HG03457 (cell line): Measurements from ENCODE around the gene NRAP.

Experiments used
- ATAC-seq: cut with Tn5 transposase; IDR thresholded peaks from one replicate; pipeline ENCODE4 v1.9.1; 2021; ENCODE audit warnings: moderate number of reproducible peaks; ENCODE audit not compliant: unreplicated experiment

NRAP gene

DNA sequence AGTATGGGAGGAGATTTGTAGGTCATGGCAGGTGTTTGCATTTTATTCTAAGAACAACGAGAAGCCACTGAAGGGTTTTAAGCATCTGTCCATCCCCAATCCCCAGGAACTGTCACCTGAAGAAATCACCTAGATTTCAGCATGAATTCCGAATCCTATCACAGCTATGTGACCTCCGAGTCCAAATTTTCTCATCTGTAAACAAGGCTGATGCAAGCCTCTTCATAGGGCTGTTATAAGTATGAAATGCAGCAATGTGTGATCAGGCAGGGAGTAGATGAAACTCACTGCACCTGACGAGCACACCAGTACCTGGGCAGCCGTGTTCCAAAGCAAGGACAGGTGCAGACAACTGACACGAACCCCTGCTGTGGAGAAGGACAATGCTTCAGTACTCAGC, 97.0 kb downstream of the NRAP start:
- no peak for ATAC-seq

DNA sequence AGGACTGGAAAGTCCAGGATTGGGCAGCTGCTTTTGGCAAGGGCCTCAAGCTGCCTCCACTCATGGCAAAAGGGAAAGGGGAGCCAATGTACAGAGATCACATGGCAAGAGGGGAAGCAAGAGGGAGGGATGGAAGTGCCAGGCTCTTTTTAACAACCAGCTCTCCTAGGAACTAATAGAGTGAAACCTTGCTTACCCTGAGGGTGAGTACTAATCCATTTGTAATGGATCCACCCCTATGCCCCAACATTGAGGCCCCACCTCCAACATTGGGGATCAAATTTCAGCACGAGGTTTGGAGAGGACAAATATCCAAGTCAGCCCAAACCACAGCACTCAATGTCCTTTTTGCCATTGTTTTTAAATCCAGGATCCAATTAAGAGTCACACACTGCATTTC, 98.5 kb downstream of the NRAP start:
- no peak for ATAC-seq

- ATAC-seq: peak; percentile 95
Observed at GRCh38 chr10:113563306-113564088, 100.3 kb downstream of the NRAP start.

- ATAC-seq: no peak
Observed at GRCh38 chr10:113562704-113563103, 101.1 kb downstream of the NRAP start.

DNA sequence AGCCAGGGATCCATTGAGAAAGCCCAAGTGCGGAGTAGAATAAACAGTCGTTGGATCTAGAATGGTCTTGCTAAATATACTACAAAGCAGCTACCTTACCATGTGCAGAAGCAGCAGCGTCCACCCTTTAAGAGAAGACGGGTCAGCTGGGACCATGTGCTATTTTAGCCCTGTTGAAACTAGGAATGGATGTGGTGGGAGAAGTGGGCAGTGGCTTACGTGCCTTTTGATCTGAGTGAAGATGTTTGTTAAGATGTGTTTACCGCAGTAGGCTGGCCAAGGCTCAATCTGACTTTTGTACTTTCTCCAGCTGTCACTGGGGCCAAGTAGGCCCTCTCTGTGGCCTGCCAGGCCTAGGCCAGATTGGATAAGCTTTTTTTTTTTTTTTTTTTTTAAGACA, 101.8 kb downstream of the NRAP start:
- no peak for ATAC-seq

DNA sequence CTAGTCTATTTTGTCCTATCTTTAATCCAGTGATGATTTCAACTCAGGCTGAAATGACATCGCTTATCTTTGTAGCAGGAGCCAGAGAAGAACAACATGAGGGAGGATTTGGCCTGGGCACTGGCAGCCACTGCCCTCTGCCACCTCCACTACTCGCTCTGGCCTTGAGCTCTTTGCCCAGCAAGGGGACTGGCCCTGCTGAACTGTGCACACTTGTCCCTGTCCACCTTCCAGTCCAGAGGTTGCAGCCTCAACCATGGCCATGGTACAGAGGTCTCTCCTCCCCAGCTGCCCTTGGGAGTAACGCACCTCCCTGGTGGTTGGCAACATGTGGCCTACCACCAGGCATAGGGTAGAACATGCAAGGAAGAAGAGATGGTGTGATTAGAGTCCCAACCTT, 102.6 kb downstream of the NRAP start:
- ATAC-seq: no peak

GRCh38 chr10:113560071-113560470, 103.8 kb downstream of the NRAP start:
- no peak for ATAC-seq

GRCh38 chr10:113557903-113558321, 105.9 kb downstream of the NRAP start:
- ATAC-seq: no peak

DNA sequence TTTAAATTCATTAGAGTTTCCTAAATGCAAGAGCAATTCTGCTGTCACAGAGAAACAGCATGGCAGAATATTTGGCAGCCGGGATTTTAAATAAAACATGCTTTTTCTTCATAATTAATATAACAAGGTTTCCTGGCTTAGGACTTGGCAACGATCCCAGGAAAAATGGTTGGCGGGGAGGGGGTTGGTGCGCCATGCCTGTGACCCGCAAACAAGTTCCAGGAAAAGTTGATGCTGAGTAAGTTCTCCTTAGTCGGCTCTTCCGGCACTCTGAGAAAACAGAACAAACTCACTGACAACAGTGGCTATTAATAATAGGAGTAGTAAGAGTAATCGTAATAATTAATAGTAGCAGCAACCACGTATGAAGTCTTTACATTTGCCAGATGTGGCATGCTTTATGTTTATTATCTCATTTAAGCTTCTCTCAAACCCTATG, 106.4 kb downstream of the NRAP start:
- no peak for ATAC-seq

DNA sequence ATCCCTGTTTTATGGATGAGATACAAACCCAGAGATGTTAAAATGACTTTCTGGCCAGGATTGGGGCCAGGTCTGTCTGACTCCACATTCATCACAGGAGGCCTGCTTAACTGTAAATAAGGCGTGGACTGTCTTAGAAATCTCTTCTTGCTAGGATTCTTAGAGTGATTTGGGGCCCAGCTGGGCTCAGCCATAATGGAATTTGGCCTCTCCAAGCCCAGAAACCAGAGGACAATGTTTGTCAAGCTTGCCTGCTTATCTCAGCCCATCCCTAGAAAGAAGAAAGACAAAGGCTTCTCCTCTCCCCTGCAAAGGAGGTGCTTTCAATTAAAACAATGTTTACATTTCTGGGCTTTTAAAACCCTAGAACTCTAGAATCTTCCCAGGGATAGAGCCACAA, 108.1 kb downstream of the NRAP start:
- ATAC-seq: no peak

DNA sequence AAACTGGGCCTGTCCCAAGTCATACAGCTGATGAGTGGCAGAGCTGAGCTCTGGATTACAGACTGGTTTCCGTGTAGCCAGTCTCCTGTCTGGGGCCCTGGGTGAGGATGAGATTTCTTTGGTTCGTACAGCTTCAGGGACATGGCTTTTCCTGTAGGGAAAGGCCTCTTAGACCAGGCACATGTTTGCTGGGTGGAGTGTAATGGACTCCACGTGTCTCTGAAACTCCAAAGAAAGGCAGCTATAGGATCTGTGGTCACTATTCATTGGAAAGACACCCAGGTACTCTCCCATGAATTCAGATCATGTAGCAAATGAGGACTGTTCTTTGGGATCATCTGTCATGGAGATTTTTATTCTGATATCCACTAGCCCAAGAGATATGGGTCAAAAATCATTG, 108.6 kb downstream of the NRAP start:
- ATAC-seq: no peak

DNA sequence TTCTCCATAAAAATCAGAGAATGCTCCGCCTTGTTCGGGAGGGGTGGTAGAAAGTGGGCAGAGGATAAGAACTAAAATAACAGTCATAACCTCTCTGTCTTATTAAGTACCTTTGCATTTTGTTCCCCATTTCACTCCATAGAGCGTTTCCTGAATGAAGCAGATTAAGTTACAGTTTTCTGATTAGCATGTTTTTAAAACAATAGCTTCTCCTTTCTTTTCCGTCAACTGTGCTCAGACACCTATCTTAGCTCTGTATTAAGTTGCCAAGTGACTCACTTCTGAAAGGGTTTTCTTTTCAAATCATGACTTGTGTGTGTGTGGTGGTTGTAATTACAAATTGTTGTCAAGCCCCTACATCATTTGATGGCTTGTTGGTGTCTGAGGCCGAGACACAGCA, 109.6 kb downstream of the NRAP start:
- no peak for ATAC-seq

DNA sequence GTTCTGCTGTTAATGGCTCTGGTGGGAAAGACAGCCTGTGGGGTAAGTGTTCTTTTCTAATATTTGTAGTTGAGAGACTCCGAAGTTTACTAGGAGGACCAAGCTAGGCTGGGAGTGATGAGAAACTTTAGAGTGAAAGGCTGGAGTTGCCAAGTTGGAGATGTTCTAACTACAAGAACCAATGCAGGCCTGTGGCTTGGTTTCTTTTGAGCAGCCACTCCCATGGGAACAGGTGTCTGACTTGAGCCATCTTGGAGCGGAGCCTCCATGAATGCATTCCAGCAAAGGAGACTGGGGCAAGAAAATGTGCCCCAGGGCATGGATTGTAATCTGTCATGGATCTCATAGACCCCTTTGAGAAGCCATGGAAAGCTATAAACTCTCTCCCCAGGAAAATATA, 110.7 kb downstream of the NRAP start:
- no peak for ATAC-seq

- ATAC-seq: no peak
Observed at GRCh38 chr10:113552701-113553100, 111.1 kb downstream of the NRAP start, which contains the start of gene HABP2. Gene HABP2, plus strand, starts transcription at chr10:113553053. Its CDS starts 69 bp downstream, at chr10:113553122.

GRCh38 chr10:113552014-113552413, 111.8 kb downstream of the NRAP start:
- no peak for ATAC-seq

GRCh38 chr10:113550365-113550764, 113.5 kb downstream of the NRAP start:
- no peak for ATAC-seq

DNA sequence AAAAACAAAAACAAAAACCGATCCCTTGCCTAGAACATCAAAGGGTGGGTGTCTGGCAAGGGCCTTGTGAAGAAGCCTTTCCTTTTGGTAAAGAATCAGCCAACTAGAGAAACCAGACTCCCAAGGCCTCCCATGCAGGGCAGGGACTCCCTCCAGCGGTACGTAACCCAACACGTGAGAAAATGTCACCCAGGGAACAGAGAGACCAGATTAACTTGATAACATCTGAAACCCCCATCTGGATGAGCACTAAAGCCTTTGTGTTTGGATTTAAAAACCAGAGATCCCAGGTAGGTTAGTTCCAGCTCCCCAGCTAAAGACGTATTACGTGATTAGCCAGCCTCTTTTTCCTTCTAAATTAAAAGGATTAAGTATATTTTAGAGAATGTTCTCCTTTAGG, 114.0 kb downstream of the NRAP start:
- ATAC-seq: no peak

DNA sequence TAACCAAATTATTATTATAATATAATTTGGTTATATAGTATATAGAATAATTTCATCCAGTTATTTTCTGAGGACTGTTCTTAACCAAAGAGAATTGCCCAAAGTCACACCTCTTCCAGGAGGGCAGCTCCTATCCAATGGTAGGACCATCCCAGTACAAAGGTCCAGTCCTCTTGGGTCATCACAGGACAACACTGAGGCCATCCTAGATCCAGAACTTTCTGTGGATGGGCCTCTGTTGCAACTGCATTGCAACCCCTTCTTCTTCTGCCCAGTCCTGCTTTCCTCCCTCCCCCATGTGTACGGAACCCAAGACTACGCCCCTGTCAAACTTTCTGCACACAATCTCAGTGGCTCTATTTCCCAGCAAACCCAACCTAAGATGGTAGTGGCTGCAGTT, 116.4 kb downstream of the NRAP start:
- no peak for ATAC-seq

- no peak for ATAC-seq
Observed at GRCh38 chr10:113544392-113544791, 119.4 kb downstream of the NRAP start.

DNA sequence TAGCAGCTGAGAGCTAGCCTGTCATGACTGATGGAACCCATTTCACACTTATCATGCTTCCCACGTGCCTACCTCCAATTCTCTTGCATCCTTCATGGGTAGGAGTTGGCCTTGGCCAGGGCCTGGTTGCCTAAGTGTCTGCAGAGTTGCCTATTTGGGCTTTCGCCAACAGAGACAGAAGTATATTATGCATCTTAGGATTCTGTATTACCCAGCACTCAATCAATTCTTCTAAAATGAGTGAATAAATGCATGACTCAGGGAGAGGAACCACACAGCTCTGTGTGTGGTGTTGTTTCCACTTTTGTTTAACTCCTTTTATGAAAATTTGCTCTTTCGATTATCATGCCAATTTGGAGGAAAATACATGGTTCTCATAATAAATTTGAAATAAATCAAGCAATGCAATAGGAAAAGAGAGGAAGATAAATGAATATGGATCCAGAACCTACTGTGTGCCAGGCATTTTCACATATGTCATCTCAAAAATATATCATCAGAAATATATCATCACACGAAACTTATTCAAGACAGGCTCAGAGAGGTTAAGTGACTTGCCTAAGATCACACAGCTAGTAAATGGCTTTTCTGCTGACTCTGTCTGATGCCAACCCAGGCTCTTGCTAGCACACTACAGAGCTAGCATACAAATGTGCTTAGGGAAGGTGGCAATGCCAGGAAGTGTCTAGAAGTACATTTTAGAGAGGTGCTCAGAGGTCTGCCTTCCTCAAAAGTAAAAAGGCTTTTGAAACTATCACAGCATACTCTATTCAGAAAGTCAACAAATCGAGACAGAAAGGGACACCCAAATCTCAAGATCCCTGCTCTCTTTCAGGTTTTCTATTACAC, 120.5 kb downstream of the NRAP start:
- ATAC-seq: no peak

GRCh38 chr10:113541549-113541927, 122.3 kb downstream of the NRAP start:
- ATAC-seq: no peak
